Left lung (tissue), 10 donors: ENCODE measurements around the gene ERMP1. TPM values are rescaled to one million over a fixed set of nuclear protein-coding genes. Genes with fewer than 3 reads are reported as not detected.

Experiments
- ATAC-seq: fragments of 200-7000 bp; cut with Tn5 transposase; one replicate; pipeline ENCODE4 v1.9.1; 2020; ENCODE audit warnings: moderate library complexity
- DNase-seq, 4 donors: peaks; one replicate each; pipeline ENCODE4 v3.0.0-alpha.2; 2013 to 2020
- H3K27ac ChIP-seq, 2 donors: fragments of 200-600 bp; sonication (generic) in 1 of 2; one replicate each; pipeline versions ENCODE4 v1.5.0 to v1.8.0; 2020 to 2021
- H3K27me3 ChIP-seq, 2 donors: fragments of 200-600 bp; sonication (generic) in 1 of 2; one replicate each; pipeline versions ENCODE4 v1.5.0 to v1.8.0; 2020 to 2021
- H3K36me3 ChIP-seq, 2 donors: fragments of 200-600 bp; sonication (generic) in 1 of 2; one replicate each; pipeline versions ENCODE4 v1.5.0 to v1.8.0; 2020 to 2021
- H3K4me1 ChIP-seq, 2 donors: fragments of 200-600 bp; one replicate each; pipeline ENCODE4 v1.8.0; 2021
- H3K4me3 ChIP-seq, 2 donors: fragments of 200-600 bp; sonication (generic) in 1 of 2; one replicate each; pipeline versions ENCODE4 v1.5.0 to v1.8.0; 2020 to 2021; ENCODE audit warnings: mild to moderate bottlenecking in 1 of 2
- H3K9me3 ChIP-seq, 2 donors: fragments of 200-600 bp; sonication (generic) in 1 of 2; one replicate each; pipeline versions ENCODE4 v1.5.0 to v1.8.0; 2020 to 2021
- intact Hi-C, 2 donors: fragments of 100-400 bp; cut with DNase I; formaldehyde crosslinking; loops; one replicate each; pipeline versions ENCODE4 v1.11.2 to v1.14.2; 2022
- polyA plus RNA-seq, 6 donors: library from polyadenylated mRNA; unstranded; fragments of 120-200 nt; gene quantifications; one replicate each; pipeline ENCODE4 v1.2.1, GENCODE V29; 2013; ENCODE audit not compliant: insufficient read length in 6 of 6
- total RNA-seq, 2 donors: library from RNA; stranded (reverse); fragmentation: NEBNext Ultra II Directional; extraction: Animal tissue kit (Norgen Biotek cat#: 25700); gene quantifications; one replicate each; pipeline ENCODE4 v1.2.1, GENCODE V29; 2021
- TF ChIP-seq, protein P1 (sequence below), 2 donors: fragments of 200-600 bp; sonication (generic) in 1 of 2; IDR thresholded peaks; one replicate each; pipeline versions ENCODE4 v1.5.0 to v1.8.0; 2021; ENCODE audit warnings: antibody characterized with exemption in 2 of 2
- donor health status: DM: no; HTN: yes; CAD: no.
- donor health status: DM: no; HTN: no; CAD: no.

ERMP1 gene
- total and polyA plus RNA-seq, 8 donors, result 18.5 to 28.9 (median 25.0) TPM

DNA sequence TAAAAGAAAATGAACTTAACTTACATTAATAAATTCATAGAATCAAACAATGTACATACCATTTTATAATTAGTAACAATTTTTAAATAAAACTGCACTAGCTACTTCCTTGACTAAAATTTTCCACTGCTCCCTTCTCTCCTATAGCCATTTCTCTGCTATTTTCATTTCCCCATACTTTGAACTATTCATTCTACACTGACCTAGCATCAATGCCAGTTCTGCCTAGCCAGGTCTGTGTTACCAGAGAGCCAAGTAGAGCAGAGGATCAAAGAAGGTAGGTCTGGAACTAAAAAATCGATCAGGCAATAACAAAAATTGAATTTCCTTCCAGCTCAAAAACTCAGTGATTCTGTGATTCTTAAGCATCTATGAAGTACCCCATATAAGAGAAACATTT lies 84.5 kb downstream of the ERMP1 start:
- H3K9me3 ChIP-seq, result no peaks in the 10 kb centered on the region
- ATAC-seq, result no peak
- no peak overlapping the region for H3K27ac ChIP-seq

DNA sequence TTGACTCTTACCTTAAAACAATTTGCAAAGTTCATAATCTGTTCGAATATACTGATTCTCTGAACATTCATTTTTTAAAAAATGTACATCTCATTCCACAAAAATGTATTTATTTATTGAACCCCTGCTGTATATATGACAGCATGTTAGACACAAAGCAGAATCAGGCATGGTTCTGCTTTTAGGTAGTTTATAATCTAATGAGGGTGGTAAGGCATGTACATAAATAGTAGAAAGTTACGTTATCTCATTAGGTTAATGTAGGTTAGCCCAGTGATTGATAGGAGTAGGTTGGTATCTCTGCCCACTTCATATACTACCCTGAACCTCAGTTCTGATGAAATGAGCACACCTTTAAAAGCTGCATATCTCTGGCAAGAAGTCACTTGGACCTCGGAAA lies 89.8 kb downstream of the ERMP1 start:
- intact Hi-C loops, result no loop called here
- H3K36me3 ChIP-seq, result peaks cover 0 to 82% of the 10 kb centered on the region in 2 donors
- no peaks in the 10 kb centered on the region for H3K4me1 ChIP-seq
- H3K27me3 ChIP-seq, result no peaks in the 10 kb centered on the region
- H3K27ac ChIP-seq, result no peak overlapping the region
- H3K9me3 ChIP-seq, result no peaks in the 10 kb centered on the region
- DNase-seq (no peak), ATAC-seq (no peak)
- H3K4me3 ChIP-seq, result no peak overlapping the region
- TF ChIP-seq, protein P1, sequence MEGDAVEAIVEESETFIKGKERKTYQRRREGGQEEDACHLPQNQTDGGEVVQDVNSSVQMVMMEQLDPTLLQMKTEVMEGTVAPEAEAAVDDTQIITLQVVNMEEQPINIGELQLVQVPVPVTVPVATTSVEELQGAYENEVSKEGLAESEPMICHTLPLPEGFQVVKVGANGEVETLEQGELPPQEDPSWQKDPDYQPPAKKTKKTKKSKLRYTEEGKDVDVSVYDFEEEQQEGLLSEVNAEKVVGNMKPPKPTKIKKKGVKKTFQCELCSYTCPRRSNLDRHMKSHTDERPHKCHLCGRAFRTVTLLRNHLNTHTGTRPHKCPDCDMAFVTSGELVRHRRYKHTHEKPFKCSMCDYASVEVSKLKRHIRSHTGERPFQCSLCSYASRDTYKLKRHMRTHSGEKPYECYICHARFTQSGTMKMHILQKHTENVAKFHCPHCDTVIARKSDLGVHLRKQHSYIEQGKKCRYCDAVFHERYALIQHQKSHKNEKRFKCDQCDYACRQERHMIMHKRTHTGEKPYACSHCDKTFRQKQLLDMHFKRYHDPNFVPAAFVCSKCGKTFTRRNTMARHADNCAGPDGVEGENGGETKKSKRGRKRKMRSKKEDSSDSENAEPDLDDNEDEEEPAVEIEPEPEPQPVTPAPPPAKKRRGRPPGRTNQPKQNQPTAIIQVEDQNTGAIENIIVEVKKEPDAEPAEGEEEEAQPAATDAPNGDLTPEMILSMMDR (IDR thresholded peaks at IDR 0.05), result no peak

More for the DNA sequence above, 84.5 kb downstream of the ERMP1 start:
- DNase-seq, result no peak
- Histone ChIP-seq H3K27me3 (no peaks in the 10 kb centered on the region), H3K4me3 (no peak overlapping the region), H3K4me1 (no peaks in the 10 kb centered on the region), H3K36me3 (peaks cover 0 to 72% of the 10 kb centered on the region in 2 donors)
- TF ChIP-seq, protein P1 (IDR thresholded peaks at IDR 0.05), result no peak
- intact Hi-C loops, result no loop called here

GRCh38 chr9:5736563-5737346 lies 96.2 kb downstream of the ERMP1 start:
- no peak for ATAC-seq
- Histone ChIP-seq H3K4me1 (no peaks in the 10 kb centered on the region), H3K27me3 (no peaks in the 10 kb centered on the region), H3K27ac (no peak overlapping the region), H3K36me3 (peaks cover 0 to 45% of the 10 kb centered on the region in 2 donors), H3K9me3 (no peaks in the 10 kb centered on the region), H3K4me3 (no peak overlapping the region)
- TF ChIP-seq, protein P1 (IDR thresholded peaks at IDR 0.05), result no peak
- intact Hi-C loops, result no loop called here
- no peak for DNase-seq

DNA sequence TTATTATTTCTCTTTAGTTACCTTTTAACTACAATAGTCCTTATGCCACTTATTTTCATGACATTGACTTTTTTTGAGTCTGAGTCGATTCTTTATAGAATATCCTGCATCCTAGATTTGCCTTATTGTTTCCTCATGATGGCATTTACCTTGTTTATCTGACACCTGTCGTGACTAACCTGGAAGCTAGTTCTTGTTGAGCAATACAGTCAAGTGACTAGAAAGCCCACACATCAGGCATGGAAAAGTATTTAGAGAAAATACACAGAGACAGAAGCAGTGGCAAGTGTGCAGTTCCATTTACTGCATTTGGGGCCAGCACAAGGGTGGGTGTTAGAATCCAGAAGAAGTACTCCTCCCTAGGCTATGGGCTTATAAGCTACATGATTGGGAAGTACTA lies 97.8 kb downstream of the ERMP1 start:
- no peaks in the 10 kb centered on the region for H3K9me3 ChIP-seq
- DNase-seq (no peak), ATAC-seq (no peak)
- no peak overlapping the region for H3K4me3 ChIP-seq
- H3K27me3 ChIP-seq, result no peaks in the 10 kb centered on the region
- TF ChIP-seq, protein P1 (IDR thresholded peaks at IDR 0.05), result no peak
- intact Hi-C loops, result no loop called here
- H3K36me3 ChIP-seq, result peaks cover 0 to 38% of the 10 kb centered on the region in 2 donors
- H3K4me1 ChIP-seq, result no peaks in the 10 kb centered on the region
- H3K27ac ChIP-seq, result no peak overlapping the region

Other genes with a start within 250 kb of the ERMP1 start
- gene RIC1, start 204.0 kb downstream of the ERMP1 start, total RNA-seq, result 10 to 100 TPM; 21.5 to 25.9 TPM
- gene RIC1, start 204.0 kb downstream of the ERMP1 start, polyA plus RNA-seq, result 10 to 100 TPM; 29.1 to 32.9 (median 32.0) TPM
- gene MLANA, start 57.8 kb upstream of the ERMP1 start, total RNA-seq, result not detected
- gene MLANA, start 57.8 kb upstream of the ERMP1 start, polyA plus RNA-seq, result 1 to 10 TPM in 5 of 6 donors, under 1 TPM in 1; 0.75 to 1.5 (median 1.1) TPM
- 10 to 100 TPM; 16.8 to 21.6 TPM for gene RANBP6, start 182.5 kb upstream of the ERMP1 start, total RNA-seq
- gene RANBP6, start 182.5 kb upstream of the ERMP1 start, polyA plus RNA-seq, result 10 to 100 TPM; 23.9 to 26.7 (median 25.2) TPM